ENCODE measurements around the gene PHOX2A.
A peak's percentile ranks its signal among the peaks of the same experiment; 100 is the strongest.

PHOX2A gene

DNA sequence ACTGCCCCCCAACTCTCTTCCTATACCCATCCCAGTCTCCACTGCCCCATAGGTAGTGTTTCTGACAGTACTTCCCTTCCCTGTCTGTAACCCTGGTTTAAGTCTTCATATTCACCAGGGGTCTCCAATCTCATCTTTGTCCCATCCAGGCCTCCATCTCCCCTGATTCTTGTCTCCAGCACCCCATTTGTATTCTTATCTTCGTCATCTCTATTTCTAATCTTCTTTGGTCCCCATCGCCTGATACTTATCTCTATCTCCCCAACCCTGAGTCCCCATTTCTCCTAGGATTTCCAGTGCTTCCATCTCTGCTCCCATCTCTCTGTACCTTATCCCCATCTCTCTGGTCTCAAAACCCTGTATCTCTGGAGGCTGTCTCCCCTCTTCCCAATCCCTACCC, 1.8 kb downstream of the PHOX2A start:
- H3K4me3 ChIP-seq (ENCODE audit: low read depth in 1 of 2, low read length in 1 of 2) = no peak overlapping the region
- no peaks in the 10 kb centered on the region for H3K9me3 ChIP-seq
- peaks cover 18% of the 10 kb centered on the region for H3K36me3 ChIP-seq
- peaks cover 91% of the 10 kb centered on the region for H3K27me3 ChIP-seq
- no peak overlapping the region for H3K27ac ChIP-seq
- H3K4me1 ChIP-seq (ENCODE audit: control insufficient read depth in 1 of 2, insufficient read depth in 1 of 2, low read depth in 1 of 2, low read length in 1 of 2) = peaks cover 14 to 30% of the 10 kb centered on the region in 2 experiments
- TF ChIP-seq, protein P1, sequence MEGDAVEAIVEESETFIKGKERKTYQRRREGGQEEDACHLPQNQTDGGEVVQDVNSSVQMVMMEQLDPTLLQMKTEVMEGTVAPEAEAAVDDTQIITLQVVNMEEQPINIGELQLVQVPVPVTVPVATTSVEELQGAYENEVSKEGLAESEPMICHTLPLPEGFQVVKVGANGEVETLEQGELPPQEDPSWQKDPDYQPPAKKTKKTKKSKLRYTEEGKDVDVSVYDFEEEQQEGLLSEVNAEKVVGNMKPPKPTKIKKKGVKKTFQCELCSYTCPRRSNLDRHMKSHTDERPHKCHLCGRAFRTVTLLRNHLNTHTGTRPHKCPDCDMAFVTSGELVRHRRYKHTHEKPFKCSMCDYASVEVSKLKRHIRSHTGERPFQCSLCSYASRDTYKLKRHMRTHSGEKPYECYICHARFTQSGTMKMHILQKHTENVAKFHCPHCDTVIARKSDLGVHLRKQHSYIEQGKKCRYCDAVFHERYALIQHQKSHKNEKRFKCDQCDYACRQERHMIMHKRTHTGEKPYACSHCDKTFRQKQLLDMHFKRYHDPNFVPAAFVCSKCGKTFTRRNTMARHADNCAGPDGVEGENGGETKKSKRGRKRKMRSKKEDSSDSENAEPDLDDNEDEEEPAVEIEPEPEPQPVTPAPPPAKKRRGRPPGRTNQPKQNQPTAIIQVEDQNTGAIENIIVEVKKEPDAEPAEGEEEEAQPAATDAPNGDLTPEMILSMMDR (IDR thresholded peaks at IDR 0.05) = no peak

- peaks cover 14 to 30% of the 10 kb centered on the region in 2 experiments for H3K4me1 ChIP-seq (ENCODE audit: control insufficient read depth in 1 of 2, insufficient read depth in 1 of 2, low read depth in 1 of 2, low read length in 1 of 2)
- no peak overlapping the region for H3K27ac ChIP-seq
- TF ChIP-seq, protein P1 (IDR thresholded peaks at IDR 0.05) = no peak
- no peaks in the 10 kb centered on the region for H3K9me3 ChIP-seq
- H3K36me3 ChIP-seq = peaks cover 26% of the 10 kb centered on the region
- peaks cover 83% of the 10 kb centered on the region for H3K27me3 ChIP-seq
- no peak overlapping the region for H3K4me3 ChIP-seq (ENCODE audit: low read depth in 1 of 2, low read length in 1 of 2)
Measured at GRCh38 chr11:72241291-72241781, 2.6 kb downstream of the PHOX2A start.

DNA sequence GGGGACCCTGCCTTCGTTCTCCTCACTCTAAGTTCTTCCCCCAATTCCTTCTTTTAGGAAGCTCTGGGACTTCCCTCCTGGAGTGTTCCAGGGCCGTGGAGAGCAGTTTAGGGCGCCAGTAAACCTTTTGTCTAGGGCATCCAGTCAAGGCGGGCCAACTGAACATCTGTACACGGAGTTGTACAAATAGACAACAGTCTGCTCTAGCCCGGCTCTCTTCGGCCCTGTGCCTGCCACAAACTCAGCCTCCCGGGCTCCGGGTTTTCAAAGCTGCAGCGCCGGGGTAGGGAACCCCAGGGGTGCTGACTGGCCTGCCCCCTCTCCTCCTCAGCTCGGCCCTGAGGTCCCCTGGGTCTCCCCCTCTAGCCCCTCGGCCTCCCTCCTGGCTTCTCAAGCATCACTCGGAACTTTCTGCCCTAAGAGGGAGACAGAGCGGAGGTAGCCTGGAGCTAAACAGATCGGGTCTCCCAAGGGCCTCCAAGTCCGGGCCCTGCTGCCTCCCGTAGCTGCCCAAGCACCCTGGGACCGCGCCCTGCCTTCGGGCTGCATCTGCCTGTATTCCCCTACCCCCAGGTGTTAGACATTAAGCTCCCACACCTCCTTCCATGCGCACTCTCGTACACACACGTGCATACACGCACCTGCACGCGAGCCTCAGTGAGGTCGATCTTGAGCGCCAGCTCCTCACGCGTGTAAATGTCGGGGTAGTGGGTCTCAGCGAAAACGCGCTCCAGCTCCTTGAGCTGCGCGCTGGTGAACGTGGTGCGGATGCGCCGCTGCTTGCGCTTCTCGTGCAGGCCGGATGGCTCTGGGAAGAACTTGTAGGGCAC, 3.3 kb downstream of the PHOX2A start:
- Histone ChIP-seq H3K4me1 (ENCODE audit: control insufficient read depth in 1 of 2, insufficient read depth in 1 of 2, low read depth in 1 of 2, low read length in 1 of 2) (peaks cover 14 to 30% of the 10 kb centered on the region in 2 experiments), H3K9me3 (no peaks in the 10 kb centered on the region), H3K36me3 (peaks cover 32% of the 10 kb centered on the region), H3K27me3 (peaks cover 77% of the 10 kb centered on the region), H3K4me3 (ENCODE audit: low read depth in 1 of 2, low read length in 1 of 2) (peak overlapping the region; percentile 17 to 38), H3K27ac (no peak overlapping the region)
- TF ChIP-seq, protein P1 (IDR thresholded peaks at IDR 0.05) = no peak

DNA sequence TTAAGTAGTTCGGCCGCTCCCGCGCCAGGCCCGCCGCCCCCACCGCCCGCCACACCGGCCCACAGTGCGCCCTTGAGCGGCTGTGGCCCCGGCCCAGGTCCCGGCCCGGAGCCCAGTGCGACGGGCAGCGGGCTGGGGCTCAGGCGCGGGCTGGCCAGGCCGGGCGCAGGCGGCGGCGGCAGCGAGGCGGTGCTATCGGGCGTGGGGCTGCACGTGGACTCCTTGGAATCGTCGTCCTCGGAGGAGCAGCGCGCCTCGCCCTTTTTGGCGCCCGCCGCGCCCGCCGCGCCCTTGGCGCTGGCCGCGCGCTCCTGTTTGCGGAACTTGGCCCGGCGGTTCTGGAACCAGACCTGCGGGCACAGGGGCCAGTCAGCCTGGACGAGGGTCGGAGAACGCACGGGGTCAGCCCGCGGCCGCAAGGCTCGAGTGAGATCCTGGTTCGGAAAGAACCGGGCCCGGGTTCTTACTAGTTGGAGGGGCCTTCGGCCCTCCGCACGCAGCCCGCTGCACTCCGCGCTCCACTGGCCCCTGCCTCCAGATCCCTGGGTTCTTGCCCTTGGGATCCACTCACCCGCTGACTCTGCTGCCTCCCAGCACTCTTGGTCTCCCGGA, 4.0 kb downstream of the PHOX2A start:
- H3K4me1 ChIP-seq (ENCODE audit: control insufficient read depth in 1 of 2, insufficient read depth in 1 of 2, low read depth in 1 of 2, low read length in 1 of 2) = peaks cover 14 to 30% of the 10 kb centered on the region in 2 experiments
- no peak overlapping the region for H3K27ac ChIP-seq
- TF ChIP-seq, protein P1 (IDR thresholded peaks at IDR 0.05) = no peak
- no peaks in the 10 kb centered on the region for H3K9me3 ChIP-seq
- peak overlapping the region; percentile 17 to 38 for H3K4me3 ChIP-seq (ENCODE audit: low read depth in 1 of 2, low read length in 1 of 2)
- peaks cover 69% of the 10 kb centered on the region for H3K27me3 ChIP-seq
- peaks cover 39% of the 10 kb centered on the region for H3K36me3 ChIP-seq

GRCh38 chr11:72239313-72239848, 4.6 kb downstream of the PHOX2A start:
- H3K9me3 ChIP-seq = no peaks in the 10 kb centered on the region
- peaks cover 14 to 30% of the 10 kb centered on the region in 2 experiments for H3K4me1 ChIP-seq (ENCODE audit: control insufficient read depth in 1 of 2, insufficient read depth in 1 of 2, low read depth in 1 of 2, low read length in 1 of 2)
- peaks cover 45% of the 10 kb centered on the region for H3K36me3 ChIP-seq
- TF ChIP-seq, protein P1 (IDR thresholded peaks at IDR 0.05) = no peak
- peaks cover 64% of the 10 kb centered on the region for H3K27me3 ChIP-seq
- peak overlapping the region; percentile 17 to 38 for H3K4me3 ChIP-seq (ENCODE audit: low read depth in 1 of 2, low read length in 1 of 2)
- no peak overlapping the region for H3K27ac ChIP-seq

Data from neutrophil (primary cell).